Activated naive CD8-positive, alpha-beta T cell treated with anti-CD3 and anti-CD28 coated beads, Interleukin-2, amount 50 U/mL, for 24 hours (primary cell): ENCODE data around the gene TINAGL1.

Experiments used
- ATAC-seq: fragments of 150-1000 bp; cut with Tn5 transposase; one replicate; pipeline ENCODE4 v1.10.0; 2021
- DNase-seq: peaks from one replicate; pipeline ENCODE4 v3.0.0; 2021
- H3K27ac Mint-ChIP-seq: one replicate; pipeline ENCODE4 v1.8.0; 2021; ENCODE audit warnings: mild to moderate bottlenecking, mixed read lengths
- H3K27me3 Mint-ChIP-seq: one replicate; pipeline ENCODE4 v1.8.0; 2021; ENCODE audit warnings: mixed read lengths
- H3K36me3 Mint-ChIP-seq: one replicate; pipeline ENCODE4 v1.8.0; 2021; ENCODE audit warnings: low read depth, mixed read lengths
- H3K4me1 Mint-ChIP-seq: one replicate; pipeline ENCODE4 v1.8.0; 2021; ENCODE audit warnings: mixed read lengths
- H3K4me3 Mint-ChIP-seq: one replicate; pipeline ENCODE4 v1.8.0; 2021; ENCODE audit warnings: mild to moderate bottlenecking, moderate library complexity, mixed read lengths
- H3K9me3 Mint-ChIP-seq: one replicate; pipeline ENCODE4 v1.8.0; 2021; ENCODE audit warnings: mixed read lengths

Gene TINAGL1

DNA sequence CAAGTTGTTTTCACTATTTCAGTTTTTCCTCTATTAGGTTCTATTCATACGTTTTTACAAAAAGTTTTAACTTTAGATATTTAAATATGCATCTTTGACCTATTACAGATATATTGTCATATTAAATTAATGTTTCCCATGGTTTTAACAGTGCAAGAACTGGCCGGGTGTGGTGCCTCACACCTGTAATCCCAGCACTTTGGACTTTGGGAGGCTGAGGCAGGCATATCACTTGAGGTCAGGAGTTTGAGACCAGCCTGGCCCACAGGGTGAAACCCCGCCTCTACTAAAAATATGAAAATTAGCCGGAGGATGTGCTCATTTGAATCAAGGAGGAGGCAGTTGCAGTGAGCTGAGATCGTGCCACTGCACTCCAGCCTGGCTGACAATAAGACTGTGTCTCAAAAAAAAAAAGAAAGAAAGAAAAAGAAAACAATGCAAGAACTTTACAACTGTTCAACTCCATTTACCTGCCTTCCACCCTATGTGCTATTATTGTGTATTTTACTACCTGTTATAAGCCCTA lies 19.8 kb upstream of the TINAGL1 start:
- no peak for DNase-seq
- H3K27ac Mint-ChIP-seq: no peak overlapping the region
- H3K4me1 Mint-ChIP-seq: no peaks in the 10 kb centered on the region
- peaks cover 29% of the 10 kb centered on the region for H3K27me3 Mint-ChIP-seq
- no peak for ATAC-seq
- H3K36me3 Mint-ChIP-seq: no peaks in the 10 kb centered on the region
- peaks cover 4% of the 10 kb centered on the region for H3K9me3 Mint-ChIP-seq
- H3K4me3 Mint-ChIP-seq: no peak overlapping the region

DNA sequence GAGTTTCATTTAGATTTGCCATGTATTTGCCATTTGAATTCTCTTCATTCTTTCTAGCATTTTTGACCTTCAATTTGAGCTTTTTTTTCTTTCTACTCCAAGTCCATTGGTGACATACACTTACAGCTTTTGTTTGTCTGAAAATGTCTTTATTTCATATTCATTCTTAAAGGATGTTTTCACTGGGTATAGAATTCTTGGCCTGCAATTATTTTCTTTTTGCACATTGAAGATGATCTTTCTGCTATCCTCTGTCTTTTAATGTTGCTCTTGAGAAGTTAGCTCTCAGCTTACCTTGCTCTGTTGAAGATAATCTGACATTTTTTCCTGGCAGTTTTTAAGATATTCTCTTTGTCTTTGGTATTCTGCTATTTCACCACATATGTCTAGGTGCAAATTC lies 16.6 kb upstream of the TINAGL1 start:
- no peak overlapping the region for H3K27ac Mint-ChIP-seq
- no peak overlapping the region for H3K4me3 Mint-ChIP-seq
- H3K9me3 Mint-ChIP-seq: peaks cover 4% of the 10 kb centered on the region
- H3K27me3 Mint-ChIP-seq: peaks cover 26% of the 10 kb centered on the region
- no peaks in the 10 kb centered on the region for H3K4me1 Mint-ChIP-seq
- ATAC-seq (no peak), DNase-seq (no peak)
- H3K36me3 Mint-ChIP-seq: no peaks in the 10 kb centered on the region

DNA sequence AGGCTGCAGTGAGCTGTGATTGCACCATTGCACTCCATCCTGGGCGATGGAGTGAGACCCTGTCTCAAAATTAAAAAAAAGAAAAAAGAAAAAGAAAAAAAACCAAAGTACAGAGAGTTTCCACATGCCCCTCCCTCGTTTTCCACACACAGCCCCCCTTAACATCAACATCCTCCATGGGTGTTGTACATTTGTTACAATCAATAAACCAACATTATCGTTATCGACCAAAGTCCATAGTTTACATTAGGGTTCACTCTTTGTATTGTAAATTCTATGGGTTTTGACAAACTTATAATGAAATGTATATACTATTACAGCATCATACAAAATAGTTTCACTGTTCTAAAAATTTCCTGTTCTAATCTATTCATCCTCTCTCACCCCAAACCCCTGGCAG lies 15.9 kb upstream of the TINAGL1 start:
- H3K4me3 Mint-ChIP-seq: no peak overlapping the region
- no peak overlapping the region for H3K27ac Mint-ChIP-seq
- ATAC-seq: no peak
- no peaks in the 10 kb centered on the region for H3K36me3 Mint-ChIP-seq
- H3K4me1 Mint-ChIP-seq: no peaks in the 10 kb centered on the region
- DNase-seq: no peak
- H3K9me3 Mint-ChIP-seq: peaks cover 4% of the 10 kb centered on the region
- peaks cover 26% of the 10 kb centered on the region for H3K27me3 Mint-ChIP-seq

DNA sequence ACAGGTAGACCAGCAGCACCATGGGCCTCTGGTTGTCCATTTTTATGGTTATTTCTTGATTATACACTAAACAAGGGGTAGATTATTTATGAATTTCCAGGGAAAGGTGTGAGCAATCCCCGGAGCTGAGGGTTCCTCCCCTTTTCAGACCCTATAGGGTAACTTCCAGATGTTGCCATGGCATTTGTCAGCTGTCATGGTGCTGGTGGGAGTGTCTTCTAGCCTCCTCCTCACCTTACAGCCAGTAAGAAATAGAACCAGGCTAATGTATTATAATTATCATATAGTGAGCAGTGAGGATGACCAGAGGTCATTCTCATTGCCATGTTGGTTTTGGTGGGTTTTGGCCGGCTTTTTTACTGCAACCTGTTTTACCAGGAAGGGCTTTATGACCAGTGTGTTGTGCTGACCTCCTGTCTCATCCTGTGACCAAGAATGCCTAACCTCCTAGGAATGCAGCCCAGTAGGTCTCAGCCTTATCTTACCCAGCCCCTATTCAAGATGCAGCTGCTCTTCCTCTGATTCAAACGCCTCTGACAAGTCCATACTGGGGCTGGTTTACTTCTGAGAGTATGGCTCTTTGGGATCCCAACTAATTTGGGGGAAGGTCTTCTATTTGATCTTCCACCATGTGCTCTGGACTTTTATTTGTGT lies 13.5 kb upstream of the TINAGL1 start:
- no peaks in the 10 kb centered on the region for H3K36me3 Mint-ChIP-seq
- no peaks in the 10 kb centered on the region for H3K4me1 Mint-ChIP-seq
- DNase-seq: no peak
- no peak overlapping the region for H3K4me3 Mint-ChIP-seq
- no peak overlapping the region for H3K27ac Mint-ChIP-seq
- ATAC-seq: no peak
- peaks cover 20% of the 10 kb centered on the region for H3K27me3 Mint-ChIP-seq
- H3K9me3 Mint-ChIP-seq: peaks cover 4% of the 10 kb centered on the region

DNA sequence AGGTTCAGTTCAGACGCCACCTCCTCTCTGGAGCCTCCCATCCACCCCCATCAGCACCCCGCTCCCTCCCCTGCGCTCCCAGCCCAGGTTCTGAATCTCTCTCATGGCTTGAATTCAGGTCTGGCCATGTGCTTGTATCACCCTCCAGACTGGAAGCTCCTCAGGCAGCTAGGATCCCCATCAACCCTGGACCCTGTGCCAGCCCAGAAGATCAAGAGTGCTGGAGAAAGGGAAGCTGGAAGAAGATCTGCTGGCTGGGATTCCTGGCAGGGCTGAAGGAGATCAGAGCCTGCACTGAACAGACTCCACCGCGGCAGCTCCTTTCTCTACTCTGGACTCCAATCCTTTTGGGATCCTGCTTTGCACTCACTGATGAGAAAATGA lies 11.7 kb upstream of the TINAGL1 start:
- H3K4me3 Mint-ChIP-seq: no peak overlapping the region
- no peaks in the 10 kb centered on the region for H3K4me1 Mint-ChIP-seq
- H3K9me3 Mint-ChIP-seq: peaks cover 4% of the 10 kb centered on the region
- ATAC-seq (no peak), DNase-seq (no peak)
- H3K36me3 Mint-ChIP-seq: no peaks in the 10 kb centered on the region
- peaks cover 19% of the 10 kb centered on the region for H3K27me3 Mint-ChIP-seq
- no peak overlapping the region for H3K27ac Mint-ChIP-seq

DNA sequence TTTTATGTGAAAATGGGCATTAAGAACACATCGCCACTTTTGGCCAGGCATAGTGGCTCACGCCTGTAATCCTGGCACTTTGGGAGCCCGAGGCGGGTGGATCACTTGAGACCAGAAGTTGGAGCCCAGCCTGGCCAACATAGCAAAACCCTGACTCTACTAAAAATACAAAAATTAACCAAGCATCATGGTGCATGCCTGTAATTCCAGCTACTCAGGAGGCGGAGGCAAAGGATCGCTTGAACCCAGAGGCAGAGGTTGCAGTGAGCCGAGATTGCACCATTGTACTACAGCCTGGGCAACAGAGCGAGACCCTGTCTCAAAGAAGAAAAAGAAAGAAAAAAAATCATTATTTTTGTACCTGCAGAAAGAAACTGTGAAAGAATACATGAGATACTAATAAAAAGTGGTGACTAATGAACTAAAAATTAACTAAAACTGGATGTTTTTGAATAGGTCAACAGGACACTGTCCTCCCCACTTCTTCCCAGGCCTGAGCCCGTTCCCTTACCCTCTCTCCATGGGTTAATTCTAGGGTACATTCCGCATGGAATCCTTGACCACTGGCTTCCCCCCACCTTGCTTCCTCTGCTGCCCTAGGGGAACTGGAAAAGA lies 8.3 kb upstream of the TINAGL1 start:
- Mint-ChIP-seq H3K36me3 (no peaks in the 10 kb centered on the region), H3K4me3 (no peak overlapping the region), H3K4me1 (no peaks in the 10 kb centered on the region), H3K9me3 (no peaks in the 10 kb centered on the region), H3K27ac (no peak overlapping the region), H3K27me3 (peaks cover 2% of the 10 kb centered on the region)
- DNase-seq: no peak
- ATAC-seq: no peak

DNA sequence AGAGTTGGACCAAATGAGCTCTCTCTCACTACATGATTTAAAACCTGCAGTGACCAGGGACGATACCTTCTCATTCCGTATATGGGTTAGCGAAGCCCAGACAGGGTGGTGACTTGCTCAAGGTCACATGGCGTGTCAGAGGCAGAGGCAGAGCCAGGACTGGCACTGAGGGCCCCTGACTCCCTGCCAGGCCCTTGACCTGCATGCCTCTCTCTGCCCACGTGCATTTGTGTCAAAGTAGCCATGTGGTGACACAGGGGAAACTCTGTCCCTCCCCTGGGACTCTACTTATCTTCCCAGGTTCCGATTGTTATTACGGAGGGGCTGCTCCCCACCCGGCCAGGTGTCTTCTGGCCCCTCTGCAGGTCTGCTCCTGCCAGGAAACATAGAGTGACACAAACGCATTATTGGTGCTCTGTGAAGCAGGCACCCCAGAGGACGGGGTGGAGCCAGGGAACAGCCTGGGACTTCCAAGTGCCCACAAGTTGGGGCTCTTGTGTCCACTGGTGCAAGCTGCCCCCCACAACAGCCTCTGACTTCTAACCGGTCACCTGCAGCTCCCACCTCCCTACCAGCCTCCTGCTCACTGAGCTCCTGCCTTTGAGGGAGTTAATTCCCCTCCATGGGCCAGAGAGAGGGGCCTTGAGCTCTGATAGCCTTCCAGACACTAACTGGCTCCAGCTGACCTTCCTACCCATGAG lies 7.3 kb upstream of the TINAGL1 start:
- ATAC-seq (no peak), DNase-seq (no peak)
- no peak overlapping the region for H3K4me3 Mint-ChIP-seq
- peaks cover 2% of the 10 kb centered on the region for H3K27me3 Mint-ChIP-seq
- H3K27ac Mint-ChIP-seq: no peak overlapping the region
- H3K9me3 Mint-ChIP-seq: no peaks in the 10 kb centered on the region
- H3K36me3 Mint-ChIP-seq: no peaks in the 10 kb centered on the region
- H3K4me1 Mint-ChIP-seq: peaks cover under 1% of the 10 kb centered on the region

DNA sequence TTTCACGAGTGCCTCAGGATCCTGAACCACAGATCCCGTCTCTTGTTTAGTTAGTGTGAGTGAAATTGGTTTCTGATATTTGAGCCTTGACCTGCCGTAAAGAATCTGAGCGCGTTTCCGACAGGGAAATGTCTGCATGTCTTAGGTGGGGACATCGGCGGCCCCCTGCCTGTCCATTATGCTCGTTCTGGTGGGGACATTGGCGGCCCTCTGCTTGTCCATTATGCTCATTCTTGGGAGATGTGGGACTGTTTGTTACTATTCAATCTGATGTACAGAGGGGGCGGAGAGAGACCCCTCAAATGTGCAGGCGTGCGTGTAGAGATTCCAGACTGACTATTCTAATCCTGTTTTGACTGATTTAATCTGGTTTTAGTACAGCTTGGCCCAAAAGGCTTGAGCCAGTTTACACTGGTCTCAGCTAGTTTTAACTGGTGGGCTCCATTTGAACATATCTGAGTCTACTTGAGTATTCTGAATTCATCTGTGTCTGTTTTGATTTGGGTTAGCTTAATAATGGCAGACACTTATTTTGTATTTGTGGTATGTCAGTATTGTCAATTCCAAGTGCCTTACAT lies 6.6 kb upstream of the TINAGL1 start:
- H3K4me3 Mint-ChIP-seq: no peak overlapping the region
- ATAC-seq (no peak), DNase-seq (no peak)
- peaks cover 4% of the 10 kb centered on the region for H3K27me3 Mint-ChIP-seq
- H3K4me1 Mint-ChIP-seq: peaks cover 2% of the 10 kb centered on the region
- H3K36me3 Mint-ChIP-seq: no peaks in the 10 kb centered on the region
- H3K27ac Mint-ChIP-seq: no peak overlapping the region
- H3K9me3 Mint-ChIP-seq: no peaks in the 10 kb centered on the region

DNA sequence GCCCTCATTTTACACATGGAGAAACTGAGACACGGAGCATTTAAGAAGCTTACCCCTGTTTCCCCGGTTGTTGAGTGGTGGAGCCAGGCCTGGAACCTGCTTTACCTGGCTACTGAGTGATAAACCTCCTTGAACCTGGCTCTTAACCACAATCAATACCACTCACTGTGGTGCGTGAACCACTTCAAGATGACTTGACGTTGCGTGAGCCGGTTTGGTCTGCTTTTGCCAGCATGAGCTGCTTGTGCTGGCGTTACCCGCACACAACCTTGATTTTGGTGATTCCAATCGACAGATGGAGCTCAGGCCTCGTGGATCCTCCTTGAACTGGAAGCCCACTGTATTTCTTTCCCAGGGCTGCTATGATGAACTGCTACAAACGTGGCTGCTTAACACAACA lies 6.1 kb upstream of the TINAGL1 start:
- no peak for DNase-seq
- Mint-ChIP-seq H3K4me3 (no peak overlapping the region), H3K36me3 (no peaks in the 10 kb centered on the region), H3K9me3 (no peaks in the 10 kb centered on the region), H3K4me1 (peaks cover 2% of the 10 kb centered on the region), H3K27me3 (peaks cover 4% of the 10 kb centered on the region), H3K27ac (no peak overlapping the region)
- no peak for ATAC-seq

DNA sequence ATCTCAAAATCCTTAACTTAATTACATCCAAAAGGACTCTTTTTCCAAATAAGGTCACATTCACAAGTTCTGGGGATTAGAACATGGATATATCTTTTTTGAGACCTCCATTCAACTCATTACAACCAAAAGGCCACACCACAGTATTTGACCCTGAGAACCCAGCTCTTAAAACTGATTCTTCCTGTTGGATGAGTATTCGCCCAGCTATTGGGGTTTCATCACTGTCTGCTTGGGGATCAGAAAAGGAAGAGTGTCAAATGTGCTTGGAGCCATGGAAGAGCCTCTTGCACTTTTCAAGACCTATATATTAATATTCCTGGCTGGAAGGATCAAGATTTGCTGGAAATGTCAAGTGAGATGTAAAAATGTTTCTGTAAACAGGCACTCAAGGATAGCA lies 5.4 kb upstream of the TINAGL1 start:
- peaks cover 4% of the 10 kb centered on the region for H3K27me3 Mint-ChIP-seq
- H3K4me3 Mint-ChIP-seq: no peak overlapping the region
- H3K4me1 Mint-ChIP-seq: peaks cover 2% of the 10 kb centered on the region
- H3K36me3 Mint-ChIP-seq: no peaks in the 10 kb centered on the region
- H3K27ac Mint-ChIP-seq: no peak overlapping the region
- ATAC-seq (no peak), DNase-seq (no peak)
- H3K9me3 Mint-ChIP-seq: no peaks in the 10 kb centered on the region

DNA sequence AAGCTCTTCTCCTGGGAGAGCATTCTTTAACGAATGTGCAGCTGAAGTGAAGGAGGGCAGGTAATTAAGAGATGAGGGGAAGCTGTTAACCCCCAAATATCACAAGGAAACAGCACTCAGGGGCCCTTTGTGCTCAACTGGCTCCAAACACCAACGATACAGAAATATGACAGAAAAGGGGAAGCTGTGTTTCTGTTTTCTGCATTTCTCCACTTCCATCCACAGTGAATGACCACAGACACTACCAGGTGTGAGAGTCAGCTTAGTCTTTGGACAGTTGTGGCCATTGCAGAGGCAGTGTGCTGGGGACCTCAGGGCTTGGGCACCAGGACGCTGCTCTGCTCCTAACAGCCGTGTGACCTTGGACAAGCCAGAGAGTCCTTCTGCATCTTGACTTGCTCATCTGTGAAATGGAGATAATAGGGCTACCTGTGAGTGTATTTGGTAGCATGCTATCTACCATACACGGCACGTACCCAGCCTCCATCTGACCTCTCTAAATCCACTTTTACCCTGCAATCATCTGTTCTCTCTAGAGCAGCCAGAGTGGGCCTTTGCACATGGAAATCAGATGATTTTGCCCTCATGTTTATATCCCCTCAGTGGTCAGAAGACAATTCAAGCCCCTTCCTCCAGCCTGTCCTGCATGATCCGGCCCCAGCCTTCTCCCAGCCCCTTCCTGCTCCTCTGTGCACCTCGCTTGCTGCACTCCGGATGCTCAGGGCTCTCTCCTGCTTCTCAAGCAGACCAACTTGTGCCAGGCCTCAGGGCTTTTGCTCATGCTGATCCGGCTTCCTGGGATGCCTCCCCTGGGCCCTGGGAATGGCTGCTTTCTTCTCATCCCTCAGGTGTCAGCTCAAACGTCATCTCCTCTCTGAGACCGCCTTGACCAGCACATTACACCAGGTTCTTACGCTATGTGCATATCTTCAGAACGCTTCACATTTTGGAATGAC lies 4.7 kb upstream of the TINAGL1 start:
- ATAC-seq (no peak), DNase-seq (no peak)
- peaks cover 2% of the 10 kb centered on the region for H3K4me1 Mint-ChIP-seq
- H3K4me3 Mint-ChIP-seq: no peak overlapping the region
- H3K9me3 Mint-ChIP-seq: no peaks in the 10 kb centered on the region
- peaks cover 10% of the 10 kb centered on the region for H3K27me3 Mint-ChIP-seq
- H3K36me3 Mint-ChIP-seq: no peaks in the 10 kb centered on the region
- H3K27ac Mint-ChIP-seq: no peak overlapping the region

DNA sequence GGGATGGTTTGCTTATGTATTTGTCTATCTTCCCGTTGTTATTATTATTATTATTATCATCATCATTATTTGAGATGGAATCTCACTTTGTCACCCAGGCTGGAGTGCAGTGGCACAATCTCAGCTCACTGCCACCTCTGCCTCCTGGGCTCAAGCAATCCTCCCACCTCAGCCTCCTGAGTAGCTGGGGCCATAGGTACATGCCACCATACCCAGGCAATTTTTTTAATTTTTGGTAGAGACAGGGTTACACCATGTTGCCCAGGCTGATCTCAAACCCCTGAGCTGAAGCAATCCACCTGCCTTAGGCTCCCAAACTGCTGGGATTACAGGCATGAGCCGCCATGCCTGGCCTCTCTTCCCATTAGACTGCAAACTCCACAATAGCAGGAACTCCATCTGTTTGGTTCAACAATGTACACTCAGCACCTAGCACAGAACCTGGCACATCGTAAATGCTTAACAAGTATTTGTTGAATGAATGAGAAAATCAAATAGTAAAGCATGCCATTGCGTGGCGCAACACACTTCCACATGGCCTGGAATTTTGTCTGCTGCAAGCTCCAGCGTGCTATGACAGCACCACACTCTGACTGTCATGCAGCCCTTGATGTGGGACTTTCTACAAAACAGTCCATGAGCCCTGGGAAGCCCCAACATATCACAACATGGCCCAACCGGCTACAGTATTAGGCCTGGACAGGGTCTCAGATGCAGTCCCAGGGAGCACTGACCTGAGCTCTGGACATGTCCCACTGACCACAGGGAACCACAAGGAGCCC lies 3.8 kb upstream of the TINAGL1 start:
- H3K27me3 Mint-ChIP-seq: peaks cover 12% of the 10 kb centered on the region
- no peak overlapping the region for H3K27ac Mint-ChIP-seq
- DNase-seq: no peak

DNA sequence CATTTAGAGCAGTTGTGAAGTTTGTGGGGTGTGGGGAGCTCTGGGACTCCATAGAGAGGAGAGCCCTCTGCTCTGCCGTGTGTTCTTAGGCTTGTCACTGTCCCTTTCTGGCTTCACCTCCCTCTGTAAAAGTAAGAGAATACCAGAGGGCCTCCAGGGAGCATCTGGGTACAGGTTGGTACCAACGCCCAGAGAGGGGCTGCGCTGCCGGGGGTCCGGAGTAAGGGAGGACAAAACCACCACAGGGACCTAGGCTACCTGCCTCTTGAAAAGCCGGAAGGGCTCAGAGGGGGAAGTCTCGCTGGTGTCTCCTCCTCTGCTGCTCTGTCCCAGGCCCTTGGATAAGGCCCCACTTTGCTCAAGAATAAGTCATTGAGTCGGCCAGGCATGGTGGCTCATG lies 3.1 kb upstream of the TINAGL1 start:
- Mint-ChIP-seq H3K27me3 (peaks cover 12% of the 10 kb centered on the region), H3K36me3 (no peaks in the 10 kb centered on the region), H3K4me1 (peaks cover 2% of the 10 kb centered on the region), H3K27ac (no peak overlapping the region), H3K4me3 (no peak overlapping the region), H3K9me3 (no peaks in the 10 kb centered on the region)
- DNase-seq (no peak), ATAC-seq (no peak)

More for the DNA sequence above, 3.8 kb upstream of the TINAGL1 start:
- H3K4me1 Mint-ChIP-seq: peaks cover 2% of the 10 kb centered on the region
- H3K36me3 Mint-ChIP-seq: no peaks in the 10 kb centered on the region
- H3K9me3 Mint-ChIP-seq: no peaks in the 10 kb centered on the region
- no peak overlapping the region for H3K4me3 Mint-ChIP-seq
- no peak for ATAC-seq
